GM19468 (cell line): ENCODE data around the gene TBC1D5.
A peak's percentile ranks its signal among the peaks of the same experiment; 100 is the strongest.

Experiments
- ATAC-seq: cut with Tn5 transposase; IDR thresholded peaks from one replicate; pipeline ENCODE4 v1.9.1; 2021; ENCODE audit warnings: mild to moderate bottlenecking, moderate library complexity, moderate number of reproducible peaks; ENCODE audit not compliant: unreplicated experiment; ENCODE audit errors: extremely low read depth

The TBC1D5 gene

DNA sequence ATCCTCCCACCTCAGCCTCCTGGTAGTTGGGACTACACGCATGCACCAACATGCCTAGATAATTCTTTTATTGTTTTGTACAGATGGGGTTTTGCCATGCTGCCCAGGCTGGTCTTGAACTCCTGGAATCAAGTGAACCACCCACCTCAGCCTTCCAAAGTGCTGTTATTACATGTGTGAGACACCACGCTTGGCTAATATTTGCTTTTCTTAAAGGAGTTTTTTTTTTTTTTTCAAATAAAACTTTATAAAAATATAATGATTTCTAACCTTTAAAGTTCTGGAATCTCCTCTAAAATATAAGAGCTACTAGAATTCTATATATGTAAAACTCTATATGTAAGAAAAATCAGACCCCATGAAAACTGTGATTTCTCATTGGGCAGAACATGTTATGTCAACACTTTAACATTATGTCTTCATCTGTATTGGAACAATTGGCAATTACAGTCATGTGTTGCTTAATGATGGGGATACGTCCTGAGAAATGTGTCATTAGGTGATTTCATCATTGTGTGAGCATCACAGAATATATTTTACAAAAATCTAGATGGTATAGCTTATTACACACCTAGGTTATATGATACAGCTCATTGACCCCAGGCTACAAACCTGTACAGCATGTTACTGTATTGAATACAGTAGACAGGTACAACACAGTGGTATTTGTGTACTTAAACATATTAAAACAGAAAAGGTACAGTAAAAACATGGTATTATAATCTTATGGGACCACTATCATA lies 480.6 kb downstream of the TBC1D5 start:
- ATAC-seq: no peak

DNA sequence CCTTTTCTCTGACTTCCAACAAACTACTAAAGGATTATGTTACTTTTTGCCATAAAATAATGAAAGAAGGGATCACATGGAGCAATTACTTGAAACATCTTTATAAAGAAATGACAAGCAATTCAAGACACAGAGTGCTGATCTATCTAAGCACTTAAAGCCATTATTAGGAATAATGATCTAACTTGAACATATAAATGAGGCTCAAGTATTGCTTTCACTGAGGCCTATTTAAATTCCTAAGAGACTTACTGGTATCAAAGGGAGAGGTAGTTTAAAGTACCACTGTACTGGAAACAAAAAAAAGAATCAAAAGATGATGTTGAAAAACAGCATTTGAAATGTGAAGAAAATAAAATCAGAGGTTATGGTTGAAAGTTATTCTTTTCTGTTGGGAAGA lies 482.2 kb downstream of the TBC1D5 start:
- ATAC-seq: no peak

DNA sequence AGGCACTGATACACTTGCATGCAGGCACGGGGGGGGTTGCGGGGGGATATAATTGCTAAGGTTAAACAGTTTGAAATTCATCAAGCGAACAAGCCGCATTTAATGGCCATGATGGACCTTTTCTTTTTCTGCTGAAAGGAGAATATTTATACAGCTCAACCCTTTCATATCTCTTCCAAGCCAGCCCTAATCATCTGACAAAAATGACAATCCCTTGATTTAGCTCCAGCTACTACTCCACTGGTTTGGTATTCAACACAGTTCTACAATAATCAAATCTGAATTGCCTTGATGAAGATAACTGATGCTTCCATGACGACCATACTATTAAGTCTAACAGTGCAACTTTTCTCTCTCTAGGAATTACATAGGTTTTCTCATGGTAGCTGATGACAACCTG lies 482.7 kb downstream of the TBC1D5 start:
- no peak for ATAC-seq

DNA sequence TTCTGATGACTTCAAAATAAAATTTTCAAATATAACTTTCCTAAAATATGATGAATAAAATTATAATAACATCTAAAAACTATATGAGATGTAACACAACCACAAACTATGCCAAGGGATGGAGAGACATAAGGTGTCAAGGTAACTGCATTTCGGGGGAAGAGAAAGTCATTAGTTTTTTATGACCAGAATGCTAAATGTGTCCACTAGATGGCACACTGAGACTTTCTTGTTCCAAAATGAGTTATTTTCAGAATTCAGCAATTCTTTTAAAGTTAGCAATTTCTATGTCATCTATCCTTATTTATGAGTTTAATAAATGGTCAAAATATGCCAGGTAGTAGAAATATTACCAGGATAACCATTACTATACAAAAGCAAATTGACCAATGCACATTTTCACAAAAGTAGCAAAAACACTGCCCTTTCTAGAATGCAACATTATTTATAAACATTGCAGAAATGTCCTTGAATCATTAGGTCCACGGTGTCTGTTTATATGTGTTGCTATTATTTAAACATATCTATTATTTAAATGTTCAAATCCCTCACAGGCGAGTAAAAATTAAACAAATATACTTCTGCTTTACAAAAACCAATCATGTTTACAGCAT lies 483.5 kb downstream of the TBC1D5 start:
- ATAC-seq: no peak

DNA sequence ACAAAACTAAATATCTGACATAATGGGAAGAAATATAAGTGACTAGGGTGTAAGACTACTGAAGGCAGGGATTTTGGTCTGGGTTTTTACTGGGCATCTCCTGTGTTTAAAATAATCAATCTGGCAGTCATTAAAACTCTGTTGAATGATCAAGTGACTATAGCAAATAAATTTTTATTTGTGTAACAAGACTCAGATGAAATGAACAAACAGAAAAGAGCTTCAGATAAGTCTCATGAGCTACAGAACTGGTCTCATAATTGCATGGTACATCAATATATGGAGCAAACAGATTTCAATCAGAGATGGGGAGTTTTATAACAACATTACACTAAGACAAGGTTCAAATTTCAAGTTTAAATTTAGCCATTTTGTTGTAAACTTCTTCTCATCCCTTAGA lies 485.2 kb downstream of the TBC1D5 start:
- no peak for ATAC-seq

DNA sequence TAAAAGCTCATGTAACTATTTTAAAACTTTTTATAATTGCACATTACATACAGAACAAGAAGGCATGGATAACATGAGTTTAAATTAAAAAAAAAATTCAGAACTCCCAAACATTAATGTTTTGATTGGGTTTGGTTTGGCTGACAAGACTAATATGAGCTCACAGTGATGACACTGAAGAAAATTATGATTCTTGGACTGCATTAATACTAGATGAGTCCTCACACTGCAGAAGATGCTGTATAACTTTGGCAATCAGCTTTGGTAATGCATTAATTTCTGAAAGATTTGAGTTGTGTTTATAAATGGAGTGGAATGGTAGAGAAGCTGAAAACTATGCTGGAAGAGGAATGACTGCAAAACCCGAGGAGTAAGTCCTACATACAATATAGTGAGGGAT lies 498.8 kb downstream of the TBC1D5 start:
- no peak for ATAC-seq

DNA sequence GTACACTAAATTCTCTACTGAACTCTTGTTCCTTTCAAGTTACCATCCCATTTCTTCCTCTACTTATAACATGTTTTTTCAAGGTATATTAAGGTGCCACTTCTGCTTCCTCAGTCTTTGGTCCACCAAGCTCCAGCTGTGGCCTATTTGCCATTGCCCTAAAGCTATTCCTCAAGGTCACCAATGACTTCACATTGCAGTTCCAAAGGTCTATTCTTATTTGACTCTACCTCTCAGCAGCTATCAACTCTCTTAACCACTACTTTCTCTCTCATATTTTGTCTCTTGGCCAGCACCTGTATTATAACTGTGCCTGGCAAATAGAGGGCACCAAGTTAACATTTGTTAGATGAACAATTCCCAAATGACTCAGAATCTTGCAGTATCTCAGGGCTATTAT lies 503.0 kb downstream of the TBC1D5 start:
- ATAC-seq: no peak

DNA sequence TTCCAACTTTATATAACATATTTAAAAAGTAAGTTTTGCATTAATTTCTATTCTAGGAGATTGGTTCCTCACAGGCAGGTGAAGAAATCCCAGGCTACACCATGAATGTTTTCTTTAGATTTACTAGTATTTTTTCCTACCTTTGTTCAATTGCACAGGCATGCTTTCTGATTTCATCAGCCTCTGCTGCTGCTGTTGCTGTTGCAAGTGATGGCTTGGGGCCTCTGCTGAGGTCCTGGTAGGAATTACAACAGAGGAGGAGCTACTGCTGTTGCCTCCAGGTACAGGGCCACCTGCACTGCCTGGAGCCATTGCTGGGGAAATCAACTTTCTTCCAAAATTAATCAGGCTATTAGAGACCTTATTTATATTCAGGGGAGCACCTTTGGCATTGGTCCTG lies 504.4 kb downstream of the TBC1D5 start:
- no peak for ATAC-seq

DNA sequence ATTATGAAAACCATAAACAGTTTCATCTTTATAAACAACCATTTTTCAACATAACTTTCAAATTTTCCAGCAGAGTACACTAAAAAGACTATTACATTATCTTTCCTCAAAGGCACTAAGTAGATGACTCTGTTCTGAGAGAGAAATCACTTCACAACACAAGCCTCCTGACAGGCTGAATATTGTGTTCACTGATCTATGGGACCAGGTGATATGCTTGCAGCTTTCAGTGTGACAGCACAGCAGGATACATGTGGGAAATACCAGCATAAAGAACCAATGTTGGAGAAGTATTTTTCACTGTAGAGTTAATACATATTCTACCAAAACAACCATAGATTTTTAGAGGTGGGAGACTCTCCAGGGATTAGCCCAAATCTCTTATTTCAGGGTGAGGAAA lies 507.1 kb downstream of the TBC1D5 start:
- ATAC-seq: no peak

DNA sequence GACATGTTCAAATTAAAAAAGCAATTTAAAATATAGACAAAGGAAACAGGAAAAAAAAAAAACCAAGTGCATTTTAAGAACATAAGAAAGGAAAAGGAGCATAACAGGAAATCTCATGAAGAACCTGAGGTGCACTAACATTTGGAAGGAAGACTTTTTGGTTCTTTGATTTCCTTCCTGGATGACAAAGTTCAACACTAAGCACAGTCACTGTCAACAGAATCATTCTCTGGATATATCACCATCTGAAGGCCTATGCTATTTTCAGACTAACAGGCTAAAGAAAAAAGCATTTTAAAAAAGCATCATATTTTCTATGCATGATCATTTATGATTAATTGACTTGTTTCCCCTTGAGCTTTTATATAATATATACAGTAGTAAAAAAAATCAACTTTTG lies 508.0 kb downstream of the TBC1D5 start:
- no peak for ATAC-seq

DNA sequence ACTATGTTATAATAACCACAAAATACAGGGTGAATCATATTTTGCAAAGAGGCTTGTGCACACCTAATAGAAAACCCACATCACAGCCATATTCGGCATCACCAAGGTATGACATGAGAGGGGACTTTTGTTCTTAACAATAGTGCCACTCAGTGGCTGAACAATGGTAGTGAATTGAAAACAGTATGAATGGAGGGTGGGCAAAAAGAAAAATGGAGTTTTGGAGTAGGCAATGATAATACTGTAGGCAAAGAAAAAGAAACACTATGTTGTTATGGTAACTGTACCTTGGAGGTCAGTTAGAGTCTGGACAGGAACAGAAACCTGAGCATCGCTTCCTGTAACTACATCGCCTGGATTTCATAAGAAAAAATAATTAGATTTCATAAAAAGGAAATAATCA lies 509.0 kb downstream of the TBC1D5 start:
- ATAC-seq: peak; percentile 84

DNA sequence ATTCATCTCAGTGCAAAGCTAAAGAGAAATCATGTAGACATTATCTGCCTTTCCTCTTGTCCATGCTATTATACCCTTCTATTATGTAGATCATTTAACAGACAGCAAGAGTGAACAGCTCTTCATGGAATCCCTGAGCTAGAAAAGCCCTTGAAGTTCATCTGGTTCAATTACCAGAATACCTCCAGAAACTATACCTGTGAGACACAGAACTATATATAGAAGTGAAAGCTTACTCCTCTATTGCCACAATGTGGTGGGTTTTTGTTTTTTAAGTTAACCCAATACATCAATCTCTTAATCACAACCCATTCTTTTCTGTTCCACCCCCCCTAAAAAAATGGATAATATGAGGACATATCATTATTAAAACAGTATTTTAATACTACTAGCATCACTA lies 510.0 kb downstream of the TBC1D5 start:
- ATAC-seq: no peak

DNA sequence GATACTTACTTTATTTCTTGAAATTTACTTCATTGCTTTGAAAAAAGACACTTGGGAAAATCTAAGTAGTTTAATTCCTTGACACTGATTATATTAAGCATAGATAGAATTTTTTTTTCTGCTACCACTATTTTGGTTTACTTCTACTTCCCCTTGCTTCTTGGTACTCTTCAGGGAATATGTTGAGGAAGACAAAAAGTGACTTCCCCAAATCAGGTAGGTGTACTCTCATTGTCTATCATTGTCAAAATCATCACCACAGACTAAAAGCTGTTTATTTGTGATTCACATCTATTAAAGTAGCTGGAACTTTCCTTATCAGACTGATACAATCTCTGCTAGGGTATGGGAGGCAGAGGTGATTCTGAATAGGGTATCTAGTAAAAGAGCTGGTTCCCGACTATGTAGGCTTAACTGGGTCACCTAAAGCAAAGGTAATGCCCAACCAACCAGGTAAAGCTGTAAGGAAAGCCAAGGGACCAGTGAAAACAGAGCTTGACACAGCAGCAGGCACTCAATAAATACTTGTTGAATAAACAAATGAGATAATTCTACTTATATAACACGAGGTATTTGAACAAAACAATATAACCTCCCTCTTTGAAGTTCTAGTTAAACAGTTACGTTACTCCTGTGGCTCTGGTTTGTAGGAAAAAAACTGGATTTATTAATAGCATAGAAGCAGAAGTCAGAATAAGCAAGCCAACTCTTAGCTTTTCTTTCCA lies 510.7 kb downstream of the TBC1D5 start:
- no peak for ATAC-seq

DNA sequence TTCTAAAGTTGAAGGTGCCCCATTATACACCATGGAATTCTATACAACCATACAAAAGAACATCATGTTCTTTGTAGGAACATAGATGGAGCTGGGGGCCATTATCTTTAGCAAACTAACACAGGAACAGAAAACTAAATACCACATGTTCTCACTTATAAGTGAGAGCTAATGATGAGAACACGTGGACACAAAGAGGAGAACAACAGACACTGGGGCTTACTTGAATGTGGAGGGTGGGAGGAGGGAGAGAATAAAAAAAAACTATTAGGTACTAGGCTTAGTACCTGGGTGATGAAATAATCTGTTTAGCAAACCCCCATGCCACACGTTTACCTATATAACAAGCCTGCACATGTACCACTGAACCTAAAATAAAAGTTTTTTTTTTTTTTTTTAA lies 515.0 kb downstream of the TBC1D5 start:
- ATAC-seq: no peak

DNA sequence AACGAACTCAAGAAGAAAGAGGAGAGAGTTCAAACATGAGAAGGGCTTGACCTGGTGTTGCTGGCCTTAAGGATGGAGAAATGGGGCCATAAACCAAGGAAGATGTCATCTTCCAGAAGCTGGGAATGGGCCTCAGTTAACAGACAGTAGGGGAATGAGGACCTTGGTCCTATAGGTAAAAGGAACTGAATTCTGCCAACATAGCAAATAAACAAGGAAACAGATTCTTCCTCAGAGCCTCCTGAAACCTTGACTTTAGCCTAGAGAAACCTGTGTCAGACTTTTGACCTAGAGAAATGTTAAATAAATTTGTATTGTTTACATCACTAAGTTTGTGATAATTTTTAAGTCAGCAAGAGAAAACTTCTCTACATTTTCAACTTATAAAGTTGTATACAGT lies 520.9 kb downstream of the TBC1D5 start:
- ATAC-seq: no peak

DNA sequence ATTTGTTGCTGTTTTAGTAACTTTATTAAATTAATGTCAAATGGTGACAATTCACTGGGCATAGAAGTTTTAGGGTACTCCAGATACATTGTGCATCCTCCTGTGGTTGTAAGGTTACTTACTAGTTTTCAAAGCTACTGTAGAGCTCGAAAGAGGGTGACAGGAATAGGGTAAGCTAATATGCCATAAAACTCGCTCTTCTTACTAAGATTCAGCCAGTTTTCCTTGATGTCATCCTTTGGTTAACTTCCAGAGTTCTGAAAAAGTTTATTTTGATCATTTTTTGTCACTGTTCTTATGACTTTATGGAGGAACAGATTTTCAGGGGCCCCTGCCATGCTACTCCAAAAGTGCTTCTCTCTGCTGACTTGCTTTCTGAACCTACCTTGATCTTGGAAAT lies 522.8 kb downstream of the TBC1D5 start:
- ATAC-seq: no peak

DNA sequence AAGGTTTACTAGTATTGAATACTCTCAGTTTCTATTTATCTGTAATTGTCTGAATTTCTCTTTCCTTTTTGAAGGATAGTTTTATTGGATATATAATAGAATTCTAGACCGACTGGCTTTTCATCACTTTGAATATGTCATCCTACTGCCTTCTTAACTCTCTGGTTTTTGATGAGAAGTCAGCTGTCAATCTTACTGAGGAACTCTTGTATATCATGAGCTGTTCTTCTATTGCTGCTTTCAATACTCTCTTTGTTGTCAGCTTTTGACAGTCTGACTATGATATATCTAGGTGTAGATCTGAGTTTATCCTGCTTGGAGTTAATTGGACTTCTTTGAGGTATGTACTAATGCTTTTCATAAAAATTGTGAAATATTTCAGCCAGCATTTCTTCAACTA lies 523.8 kb downstream of the TBC1D5 start:
- ATAC-seq: no peak

DNA sequence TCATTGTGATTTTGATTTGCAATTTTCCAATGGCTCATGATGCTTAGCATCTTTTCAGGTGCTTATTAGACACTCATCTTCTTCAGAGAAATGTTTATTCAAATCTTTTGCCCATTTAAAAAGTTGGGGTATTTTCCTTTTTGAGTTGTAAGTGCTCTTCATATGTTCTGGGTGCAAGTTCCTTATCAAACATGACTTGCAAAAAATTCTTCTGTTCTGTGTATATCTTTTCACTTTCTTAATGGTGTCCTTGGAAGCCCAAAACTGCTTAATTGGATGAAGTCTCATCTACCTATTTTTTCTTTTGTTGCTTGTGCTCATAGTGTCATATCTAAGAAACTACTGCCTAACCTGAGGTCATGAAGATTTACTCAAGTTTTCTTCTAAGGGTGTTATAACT lies 524.8 kb downstream of the TBC1D5 start:
- ATAC-seq: no peak

DNA sequence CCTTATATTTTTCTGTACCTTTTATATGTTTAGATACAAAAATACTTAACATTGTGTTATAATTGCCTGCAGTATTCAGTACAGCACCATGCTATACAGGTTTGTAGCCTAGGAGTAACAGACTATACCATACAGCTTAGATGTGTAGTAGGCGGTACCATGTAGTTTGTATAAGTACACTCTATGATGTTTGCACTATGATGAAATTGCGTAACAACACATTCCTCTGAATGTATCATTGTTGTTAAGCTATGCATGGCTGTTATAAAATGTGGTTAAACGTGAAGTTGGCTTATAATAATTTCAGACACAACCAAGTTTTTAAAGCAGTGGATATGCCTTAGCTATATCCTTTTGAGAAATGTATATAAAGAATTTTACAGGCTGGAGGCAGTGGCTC lies 529.3 kb downstream of the TBC1D5 start:
- no peak for ATAC-seq

DNA sequence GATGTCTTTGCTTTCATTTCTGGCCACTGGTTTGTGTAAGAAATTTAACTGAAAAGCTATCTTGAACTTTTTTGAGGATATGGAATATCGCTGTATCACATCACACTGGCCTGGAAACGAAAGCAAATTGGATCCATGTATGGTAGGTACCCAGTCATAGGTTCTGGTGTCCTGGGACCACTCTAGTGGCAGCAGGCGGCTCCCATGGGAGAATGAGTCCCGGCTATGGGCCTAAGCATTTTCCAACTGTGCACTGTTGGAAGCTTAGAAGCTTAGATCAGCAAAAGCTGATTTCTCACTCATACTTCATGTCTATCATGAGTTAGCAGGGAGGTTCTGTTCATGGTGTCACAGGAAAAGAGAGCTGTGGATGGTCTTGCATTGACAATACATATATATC lies 534.5 kb downstream of the TBC1D5 start:
- ATAC-seq: no peak

DNA sequence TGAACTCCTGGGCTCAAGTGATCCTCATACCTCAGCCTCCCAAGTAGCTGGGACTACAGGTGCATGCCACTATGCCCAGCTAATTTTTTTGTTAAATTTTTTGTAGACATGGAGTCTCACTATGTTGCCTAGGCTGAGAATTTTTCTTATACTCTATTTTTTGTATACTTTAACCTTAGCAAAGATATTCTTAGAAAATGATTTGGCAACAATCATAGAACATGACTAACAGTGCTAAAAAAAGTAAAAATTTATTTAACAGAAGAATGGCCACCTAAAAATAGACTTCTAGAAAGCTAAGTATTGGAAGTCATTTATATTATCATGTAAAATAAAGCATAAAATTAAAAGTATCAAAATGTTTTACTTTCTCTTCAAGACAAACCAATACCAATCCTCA lies 535.4 kb downstream of the TBC1D5 start:
- ATAC-seq: no peak
